GM19452 (cell line): ENCODE data around the gene TMEM207.
"Not testable (repeated sequence)": the region's sequence is repeated elsewhere in the genome, so short reads cannot be mapped to it uniquely, and the experiment has no call there.

Source experiments
- ATAC-seq: cut with Tn5 transposase; IDR thresholded peaks from one replicate; pipeline ENCODE4 v1.9.1; 2021; ENCODE audit not compliant: unreplicated experiment

Gene TMEM207

DNA sequence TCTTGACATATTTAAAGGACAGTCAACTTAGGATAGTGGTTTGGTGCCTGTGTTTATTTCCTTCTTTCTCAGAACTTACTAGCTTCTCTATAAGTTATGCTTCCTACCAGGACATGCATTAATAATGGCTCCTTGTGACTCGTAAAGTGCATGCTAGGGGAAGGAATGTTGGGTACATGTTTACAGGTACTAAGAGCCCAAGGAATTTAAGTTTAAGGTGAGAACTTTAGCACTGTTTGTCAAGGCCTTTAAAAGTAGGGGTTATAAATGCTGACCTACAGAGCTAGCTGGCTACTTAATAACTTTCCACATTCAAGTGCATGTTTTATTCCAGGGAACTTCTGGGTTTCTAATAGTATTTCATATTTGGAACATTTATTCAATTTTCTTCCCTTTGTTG, at the start of gene TMEM207:
Gene TMEM207, minus strand, starts transcription at position 101 of the 400 bp plus-strand sequence. Its CDS starts 92 bp downstream, at position 9.
- ATAC-seq = no peak

GRCh38 chr3:190499122-190499521, 49.4 kb upstream of the TMEM207 start:
- ATAC-seq = no peak

DNA sequence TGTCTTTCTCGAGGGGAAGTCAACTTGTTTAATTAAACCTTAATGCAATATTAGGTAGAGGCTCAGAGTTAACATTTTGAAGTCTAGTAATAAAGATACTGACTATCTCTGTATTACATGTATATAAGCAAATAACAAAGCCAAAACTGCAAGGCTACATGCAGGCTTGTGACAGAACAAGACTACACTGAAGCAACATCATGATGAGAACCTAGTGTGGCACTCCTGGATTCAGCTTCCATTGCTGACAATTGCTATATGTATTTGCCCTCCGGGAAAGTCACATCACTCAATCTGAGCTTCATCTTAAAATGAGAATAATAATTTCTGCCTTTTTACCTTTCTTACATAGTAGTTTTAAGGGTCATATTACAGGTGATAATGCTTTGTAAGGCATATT, 48.6 kb upstream of the TMEM207 start:
- no peak for ATAC-seq

GRCh38 chr3:190497811-190498210, 48.1 kb upstream of the TMEM207 start:
- ATAC-seq = no peak

- no peak for ATAC-seq
These were observed 47.2 kb upstream of the TMEM207 start for GRCh38 chr3:190496859-190497258.

DNA sequence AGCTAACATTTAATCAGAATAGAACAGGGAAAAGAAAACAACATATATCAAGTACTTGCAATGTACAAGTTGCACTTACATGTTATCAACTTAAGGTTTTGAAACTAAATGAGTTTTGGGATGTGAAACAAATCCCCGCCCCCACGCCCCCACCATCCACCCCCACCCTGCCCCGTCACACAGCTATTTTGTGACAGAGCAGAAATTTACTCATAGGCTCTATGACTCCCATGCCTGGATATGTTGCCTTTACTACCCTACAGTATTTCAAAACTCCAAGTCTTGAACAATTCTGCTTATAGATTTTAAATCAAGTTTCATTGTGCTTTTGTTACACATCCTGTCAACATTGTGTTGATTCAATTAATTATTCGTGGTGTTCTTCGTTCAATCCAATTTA, 46.1 kb upstream of the TMEM207 start:
- no peak for ATAC-seq

GRCh38 chr3:190495354-190495753, 45.7 kb upstream of the TMEM207 start:
- ATAC-seq = no peak

GRCh38 chr3:190494907-190495306, 45.2 kb upstream of the TMEM207 start:
- ATAC-seq = no peak

GRCh38 chr3:190492966-190493365, 43.3 kb upstream of the TMEM207 start:
- ATAC-seq = no peak

DNA sequence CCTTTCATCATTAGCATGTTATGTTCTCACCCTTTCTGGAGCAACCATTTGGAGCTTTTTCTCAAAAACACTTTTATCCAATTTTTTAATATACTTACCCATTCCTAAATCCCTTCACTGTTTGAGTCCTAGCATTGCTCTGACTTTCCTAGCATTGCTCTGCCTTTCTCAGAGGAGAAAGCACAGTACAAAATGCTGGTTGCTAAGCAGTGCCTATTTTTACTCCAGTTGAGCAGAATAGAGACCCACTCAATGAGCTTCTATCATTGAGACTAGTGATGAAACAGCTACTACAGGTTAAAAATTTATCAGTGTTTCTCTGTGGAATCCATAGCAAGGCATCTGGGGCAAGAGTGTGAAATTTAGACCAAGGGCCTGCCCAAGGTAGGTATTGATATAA, 42.4 kb upstream of the TMEM207 start:
- no peak for ATAC-seq

DNA sequence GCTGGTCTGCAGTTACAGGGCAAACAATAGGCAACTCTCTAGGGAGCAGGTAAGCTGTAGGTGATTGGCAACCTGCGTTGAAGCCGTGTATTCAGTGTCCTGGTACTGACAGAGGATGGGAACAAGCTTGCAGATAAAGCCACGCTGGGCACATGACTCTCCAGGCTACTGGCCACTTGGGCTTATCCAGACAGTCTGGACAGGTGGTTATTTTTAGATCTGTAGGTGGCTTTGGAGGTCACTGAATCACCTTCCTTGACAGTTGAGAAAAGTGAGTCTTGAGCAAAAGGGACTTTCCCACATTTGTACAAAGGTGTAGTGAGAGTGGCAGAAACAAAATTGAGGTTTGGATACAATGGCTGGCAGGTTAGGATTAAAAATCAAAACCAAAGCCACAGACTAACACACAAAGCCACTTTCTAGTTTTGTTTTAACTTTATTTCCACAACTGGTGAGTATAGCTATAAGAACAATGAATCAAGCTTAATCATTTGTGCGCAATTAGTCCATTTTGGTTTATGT, 41.9 kb upstream of the TMEM207 start:
- no peak for ATAC-seq

GRCh38 chr3:190486908-190487607, 37.4 kb upstream of the TMEM207 start:
- no peak for ATAC-seq

- no peak for ATAC-seq
These were observed 36.8 kb upstream of the TMEM207 start for GRCh38 chr3:190486533-190486864.

- ATAC-seq = no peak
These were observed 36.3 kb upstream of the TMEM207 start for GRCh38 chr3:190485830-190486532.

- ATAC-seq = no peak
These were observed 32.1 kb upstream of the TMEM207 start for GRCh38 chr3:190481779-190482178.

DNA sequence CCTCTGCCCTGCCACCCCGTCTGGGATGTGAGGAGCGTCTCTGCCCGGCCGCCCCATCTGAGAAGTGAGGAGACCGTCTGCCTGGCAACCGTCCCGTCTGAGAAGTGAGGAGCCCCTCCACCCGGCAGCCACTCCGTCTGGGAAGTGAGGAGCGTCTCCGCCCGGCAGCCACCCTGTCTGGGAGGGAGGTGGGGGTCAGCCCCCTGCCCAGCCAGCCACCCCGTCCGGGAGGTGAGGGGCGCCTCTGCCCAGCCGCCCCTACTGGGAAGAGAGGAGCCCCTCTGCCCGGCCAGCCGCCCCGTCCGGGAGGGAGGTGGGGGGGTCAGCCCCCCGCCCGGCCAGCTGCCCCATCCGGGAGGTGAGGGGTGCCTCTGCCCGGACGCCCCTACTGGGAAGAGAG, 23.6 kb upstream of the TMEM207 start:
- not testable (repeated sequence) for ATAC-seq

DNA sequence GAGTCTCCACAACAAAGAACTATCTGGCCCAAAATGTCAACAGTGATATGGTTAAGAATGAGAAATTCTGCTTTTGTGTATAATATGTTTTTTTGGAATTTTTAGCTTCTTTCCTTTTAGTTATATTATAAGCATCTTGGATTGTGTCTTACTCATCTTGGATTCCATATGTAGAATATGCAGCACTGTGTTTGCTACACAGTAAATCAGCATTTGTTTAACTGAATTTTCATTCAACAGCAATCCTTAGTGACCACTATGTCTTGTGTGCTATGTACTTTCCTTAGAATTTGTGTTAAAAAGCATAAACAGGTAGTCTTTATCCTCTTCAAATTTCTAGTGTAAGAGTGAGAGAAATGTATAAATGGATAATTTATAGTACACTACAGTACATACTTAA, 18.2 kb upstream of the TMEM207 start:
- ATAC-seq = no peak

DNA sequence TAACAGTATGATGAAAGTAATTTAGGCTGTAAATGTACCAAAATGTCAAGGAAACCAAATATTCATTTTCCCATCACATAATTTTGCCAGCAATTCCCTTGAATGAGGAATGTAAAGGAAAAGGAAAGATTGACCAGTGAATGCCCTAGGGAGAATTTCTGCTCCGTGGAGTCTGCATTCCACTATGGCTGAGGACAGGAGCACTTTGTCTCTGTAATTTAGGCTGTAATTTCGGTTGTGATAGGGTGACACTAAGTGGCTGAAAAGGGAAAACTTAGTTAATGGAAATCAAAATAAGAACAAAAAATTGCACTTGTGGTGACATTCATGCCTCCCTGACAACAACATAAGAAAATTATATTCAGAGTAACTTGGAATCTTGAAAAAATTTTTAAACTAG, 8.3 kb upstream of the TMEM207 start:
- no peak for ATAC-seq

DNA sequence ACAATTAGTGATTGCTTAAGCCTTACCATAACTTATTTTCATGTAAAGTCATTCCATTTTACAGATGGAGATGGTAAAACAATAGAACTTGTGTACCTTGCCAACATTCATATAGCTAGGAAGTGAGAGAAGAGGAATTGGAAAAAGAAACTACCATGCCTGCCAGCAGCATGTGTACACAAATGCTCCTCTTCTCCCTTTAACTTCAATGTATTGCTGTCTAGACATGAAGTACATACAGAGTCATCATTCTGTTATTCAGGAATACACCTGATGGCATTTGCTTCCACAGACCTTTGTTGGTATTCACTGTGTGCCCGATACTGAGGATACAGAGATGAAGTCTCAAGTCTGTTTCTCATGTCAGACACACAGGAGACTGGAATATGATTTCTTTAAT, 7.1 kb upstream of the TMEM207 start:
- no peak for ATAC-seq

DNA sequence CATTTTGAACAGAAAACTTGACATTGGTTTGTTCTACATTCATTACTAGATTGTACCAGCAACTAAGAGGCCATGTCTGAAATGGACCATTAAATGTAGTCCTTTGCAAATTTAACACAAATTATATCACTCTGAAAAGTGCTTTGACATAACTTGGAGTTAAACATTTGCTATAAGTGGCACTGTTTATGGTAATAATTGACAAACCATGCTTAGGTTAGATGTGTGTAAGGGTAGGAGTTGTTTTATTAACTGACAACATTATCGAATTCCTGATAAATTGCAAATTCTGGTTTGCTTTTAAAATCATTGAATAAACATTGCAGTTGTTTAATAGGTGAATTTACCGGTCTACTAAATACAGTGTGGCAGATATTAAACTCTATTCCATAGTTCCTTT, 6.1 kb upstream of the TMEM207 start:
- no peak for ATAC-seq

- ATAC-seq = no peak
These were observed 1.4 kb downstream of the TMEM207 start for GRCh38 chr3:190448256-190448655.

DNA sequence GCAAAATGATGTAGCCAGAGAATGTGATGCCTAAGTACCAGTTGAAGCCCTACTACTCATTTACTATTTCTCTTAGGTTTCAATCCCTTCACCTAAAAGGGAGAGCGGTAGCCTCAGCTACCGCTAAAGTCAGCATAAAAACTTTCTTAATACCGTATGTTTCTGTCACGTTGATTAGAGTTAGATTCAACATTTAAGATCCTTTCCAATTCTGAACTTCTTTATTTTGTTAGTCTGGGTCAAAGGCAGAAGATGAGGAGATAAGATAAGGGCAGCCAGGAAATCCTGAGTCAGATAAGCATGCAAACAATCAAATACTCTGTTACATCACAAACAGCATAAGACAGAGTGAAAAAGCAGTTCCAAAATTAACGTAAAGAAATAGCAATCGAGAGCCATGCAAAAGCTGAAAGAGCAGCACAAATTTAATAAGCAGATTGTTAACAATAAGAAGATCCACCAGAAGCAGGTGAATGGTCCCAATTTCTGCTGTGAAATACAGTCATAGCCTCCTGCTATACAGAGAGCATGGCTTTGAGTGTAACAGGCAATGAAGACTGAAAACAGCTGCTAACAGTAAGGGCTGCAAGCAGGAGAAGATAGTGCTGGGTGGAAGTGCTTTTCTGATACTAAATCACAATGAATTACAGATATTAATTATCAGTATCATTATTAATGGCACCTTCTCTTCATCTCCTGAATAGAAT, 3.0 kb downstream of the TMEM207 start:
- ATAC-seq = no peak
